PC-3 (cell line): ENCODE measurements around the gene ZC3H12A. TPM values are rescaled to one million over a fixed set of nuclear protein-coding genes. Genes with fewer than 3 reads are reported as not detected.
A peak's percentile ranks its signal among the peaks of the same experiment; 100 is the strongest.

Experiments used
- ATAC-seq: fragments of 200-7000 bp; cut with Tn5 transposase; 2 replicates; pipeline ENCODE4 v1.9.1; 2020; ENCODE audit warnings: mild to moderate bottlenecking, moderate library complexity
- BruUV-seq: library from RNA; stranded (reverse); fragments of 400-500 nt; replicated peaks from 2 replicates; lab custom pipeline; 2021; lab: Mats Ljungman, UMichigan
- CTCF ChIA-PET: fragments of 300-600 bp; sonication (Branson Sonifier 250); formaldehyde crosslinking; loops from one replicate; lab custom pipeline; 2022; ENCODE audit warnings: antibody characterized with exemption; lab: Charles Lee
- POLR2A ChIA-PET: fragments of 300-600 bp; sonication (Branson Sonifier 250); formaldehyde crosslinking; loops from one replicate; lab custom pipeline; 2022; ENCODE audit warnings: antibody characterized with exemption; ENCODE audit not compliant: unreplicated experiment; lab: Charles Lee
- DNase-seq: peaks from one replicate; pipeline ENCODE4 v3.0.0-alpha.2; 2015
- H2AFZ ChIP-seq: fragments of 300-600 bp; sonication (generic); 2 replicates; pipeline ENCODE4 v1.6.0; 2016; ENCODE audit warnings: antibody characterized with exemption, low read length
- H3F3A ChIP-seq: fragments of 300-600 bp; sonication (generic); one replicate; pipeline ENCODE4 v1.6.0; 2017; ENCODE audit warnings: antibody characterized with exemption, low read length, control low read depth, mild to moderate bottlenecking; ENCODE audit not compliant: unreplicated experiment
- H3K27ac ChIP-seq: fragments of 300-600 bp; sonication (generic); 2 replicates; pipeline ENCODE4 v1.5.1; 2016; ENCODE audit warnings: mild to moderate bottlenecking, low read length
- H3K27me3 ChIP-seq: fragments of 300-600 bp; sonication (generic); 2 replicates; pipeline ENCODE4 v1.6.1; 2016; ENCODE audit warnings: low read length, mixed read lengths
- H3K36me3 ChIP-seq: fragments of 300-600 bp; sonication (generic); 2 replicates; pipeline ENCODE4 v1.6.1; 2016; ENCODE audit warnings: low read depth, mixed run types, low read length, mixed read lengths
- H3K4me1 ChIP-seq: fragments of 300-600 bp; sonication (generic); 2 replicates; pipeline ENCODE4 v1.5.1; 2016; ENCODE audit warnings: low read length; ENCODE audit not compliant: insufficient read depth
- H3K4me2 ChIP-seq: fragments of 300-600 bp; sonication (generic); 2 replicates; pipeline ENCODE4 v1.6.0; 2016; ENCODE audit warnings: low read length
- H3K4me3 ChIP-seq: fragments of 300-600 bp; sonication (generic); 2 replicates; pipeline ENCODE4 v1.5.1; 2016; ENCODE audit warnings: mild to moderate bottlenecking, low read length, mixed read lengths
- H3K79me2 ChIP-seq: fragments of 300-600 bp; sonication (generic); 2 replicates; pipeline ENCODE4 v1.6.1; 2017; ENCODE audit warnings: low read length, mixed read lengths
- H3K9ac ChIP-seq: fragments of 300-600 bp; sonication (generic); 2 replicates; pipeline ENCODE4 v1.6.0; 2016; ENCODE audit warnings: mild to moderate bottlenecking, low read length
- H3K9me2 ChIP-seq: fragments of 300-600 bp; sonication (generic); replicated peaks from 2 replicates; pipeline ENCODE4 v1.6.1; 2016; ENCODE audit warnings: mixed run types, low read length, mixed read lengths
- H3K9me3 ChIP-seq: fragments of 300-600 bp; sonication (generic); 2 replicates; pipeline ENCODE4 v1.6.1; 2016; ENCODE audit warnings: low read length, mixed read lengths
- H4K20me1 ChIP-seq: fragments of 300-600 bp; sonication (generic); 2 replicates; pipeline ENCODE4 v1.6.1; 2016; ENCODE audit warnings: low read length, mixed read lengths
- CTCF ChIP-seq: fragments of 300-600 bp; sonication (generic); conservative IDR thresholded peaks from 2 replicates; pipeline ENCODE4 v1.5.1; 2017; ENCODE audit warnings: antibody characterized with exemption, low read depth, mild to moderate bottlenecking, low read length
- EZH2 ChIP-seq: fragments of 300-600 bp; sonication (generic); IDR thresholded peaks from one replicate; pipeline ENCODE4 v1.6.1; 2017; ENCODE audit warnings: antibody characterized with exemption, mild to moderate bottlenecking, low read length; ENCODE audit not compliant: unreplicated experiment
- EZH2phosphoT487 ChIP-seq: fragments of 300-600 bp; sonication (generic); IDR thresholded peaks from 2 replicates; pipeline ENCODE4 v1.6.1; 2018; ENCODE audit warnings: mild to moderate bottlenecking, antibody characterized with exemption, low read length, borderline replicate concordance
- intact Hi-C: fragments of 100-400 bp; cut with micrococcal nuclease; formaldehyde crosslinking; loops from 2 replicates; pipeline ENCODE4 v1.9.0; 2023
- total RNA-seq: library from RNA; depleted of rRNA; stranded (reverse); fragments of >200 nt; gene quantifications from 2 replicates; pipeline ENCODE4 v1.2.3, GENCODE V29; 2014

Gene ZC3H12A
- total RNA-seq, 1 experiment from 2014 or later = 45.3 TPM

GRCh38 chr1:37480125-37480466, 5.7 kb downstream of the ZC3H12A start:
- no peaks in the 10 kb centered on the region for H3F3A ChIP-seq
- intact Hi-C loops = no loop called here
- H3K9me2 ChIP-seq = no peaks in the 10 kb centered on the region
- H2AFZ ChIP-seq = no peak overlapping the region
- no peak for ATAC-seq
- ChIA-PET CTCF (interaction anchor here (0.6 kb wide), 1 partner anchor 15 kb away, joined by 3 read pairs; no protein-coding TSS in a partner anchor), POLR2A (interaction anchor here (0.7 kb wide), 1 partner anchor 180 kb away, joined by 3 read pairs; no protein-coding TSS in a partner anchor)
- no TSS peak for BruUV-seq
- H3K9me3 ChIP-seq = no peaks in the 10 kb centered on the region
- peak overlapping the region; percentile 89 for H3K9ac ChIP-seq
- H3K36me3 ChIP-seq = peaks cover 46% of the 10 kb centered on the region
- peaks cover 61% of the 10 kb centered on the region for H3K4me1 ChIP-seq
- TF ChIP-seq EZH2phosphoT487 = no peak
- TF ChIP-seq CTCF = no peak
- H4K20me1 ChIP-seq = peaks cover 12% of the 10 kb centered on the region
- DNase-seq = no peak
- peak overlapping the region; percentile 71 for H3K4me3 ChIP-seq
- peak overlapping the region; percentile 97 for H3K27ac ChIP-seq
- no peaks in the 10 kb centered on the region for H3K27me3 ChIP-seq
- H3K79me2 ChIP-seq = peaks cover 71% of the 10 kb centered on the region
- peak overlapping the region; percentile 100 for H3K4me2 ChIP-seq

GRCh38 chr1:37480581-37481288, 6.4 kb downstream of the ZC3H12A start:
- Histone ChIP-seq H3K79me2 (peaks cover 64% of the 10 kb centered on the region), H3K9me2 (no peaks in the 10 kb centered on the region), H2AFZ (no peak overlapping the region), H3F3A (no peaks in the 10 kb centered on the region), H3K27me3 (no peaks in the 10 kb centered on the region), H3K4me2 (peak overlapping the region; percentile 100), H3K27ac (peak overlapping the region; percentile 97), H3K4me1 (peaks cover 61% of the 10 kb centered on the region), H3K36me3 (peaks cover 44% of the 10 kb centered on the region), H4K20me1 (peaks cover 6% of the 10 kb centered on the region), H3K9me3 (no peaks in the 10 kb centered on the region), H3K9ac (peak overlapping the region; percentile 89), H3K4me3 (peak overlapping the region; percentile 71; the same call in 1 of the 2 replicates)
- DNase-seq (no peak), ATAC-seq (no peak)
- POLR2A ChIA-PET = no interaction called here
- TF ChIP-seq EZH2phosphoT487 = no peak
- no peak for TF ChIP-seq EZH2
- no peak for TF ChIP-seq CTCF
- no TSS peak for BruUV-seq
- CTCF ChIA-PET = no interaction called here
- intact Hi-C loops = no loop called here
